ENCODE measurements around the gene LSS.

DNA sequence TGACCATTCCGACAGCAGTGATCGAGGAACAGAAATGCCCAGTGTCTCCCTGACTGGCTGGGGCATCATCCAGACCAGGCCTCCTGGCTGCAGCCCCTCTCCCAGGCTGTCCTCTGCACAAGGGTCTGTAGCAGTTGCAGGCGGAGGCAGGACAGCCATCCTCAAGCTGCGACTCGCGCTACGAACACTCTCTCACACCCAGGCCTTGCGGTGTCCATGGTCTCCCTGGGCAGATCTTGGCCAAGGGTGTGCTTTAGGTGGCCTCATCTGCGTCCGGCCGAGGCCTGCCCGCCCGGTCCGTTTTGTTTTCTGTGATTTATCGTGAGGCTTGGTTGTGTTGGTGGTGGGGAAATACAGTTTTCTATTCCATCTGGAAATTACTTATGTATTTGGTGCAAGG, 88.9 kb downstream of the LSS start:
- no peak for TF ChIP-seq SRF (IDR thresholded peaks at IDR 0.05; ENCODE audit: low read depth, low read length)
- no peak for TF ChIP-seq GTF2F1 (IDR thresholded peaks at IDR 0.05; ENCODE audit: borderline replicate concordance, low read depth, low read length)
- TF ChIP-seq POLR2AphosphoS5 (IDR thresholded peaks at IDR 0.05; ENCODE audit: low read depth, low read length): no peak
- TF ChIP-seq EP300 (IDR thresholded peaks at IDR 0.05; ENCODE audit: borderline replicate concordance in 1 of 2, low read depth in 2 of 2, low read length in 2 of 2): no peak
- no peak for TF ChIP-seq YY1 (IDR thresholded peaks at IDR 0.05; ENCODE audit: low read depth, low read length)
- TF ChIP-seq, protein P1, sequence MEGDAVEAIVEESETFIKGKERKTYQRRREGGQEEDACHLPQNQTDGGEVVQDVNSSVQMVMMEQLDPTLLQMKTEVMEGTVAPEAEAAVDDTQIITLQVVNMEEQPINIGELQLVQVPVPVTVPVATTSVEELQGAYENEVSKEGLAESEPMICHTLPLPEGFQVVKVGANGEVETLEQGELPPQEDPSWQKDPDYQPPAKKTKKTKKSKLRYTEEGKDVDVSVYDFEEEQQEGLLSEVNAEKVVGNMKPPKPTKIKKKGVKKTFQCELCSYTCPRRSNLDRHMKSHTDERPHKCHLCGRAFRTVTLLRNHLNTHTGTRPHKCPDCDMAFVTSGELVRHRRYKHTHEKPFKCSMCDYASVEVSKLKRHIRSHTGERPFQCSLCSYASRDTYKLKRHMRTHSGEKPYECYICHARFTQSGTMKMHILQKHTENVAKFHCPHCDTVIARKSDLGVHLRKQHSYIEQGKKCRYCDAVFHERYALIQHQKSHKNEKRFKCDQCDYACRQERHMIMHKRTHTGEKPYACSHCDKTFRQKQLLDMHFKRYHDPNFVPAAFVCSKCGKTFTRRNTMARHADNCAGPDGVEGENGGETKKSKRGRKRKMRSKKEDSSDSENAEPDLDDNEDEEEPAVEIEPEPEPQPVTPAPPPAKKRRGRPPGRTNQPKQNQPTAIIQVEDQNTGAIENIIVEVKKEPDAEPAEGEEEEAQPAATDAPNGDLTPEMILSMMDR (IDR thresholded peaks at IDR 0.05; ENCODE audit: control extremely low read depth in 1 of 3, insufficient read depth in 1 of 3, low read depth in 1 of 3, low read length in 3 of 3): no peak
- TF ChIP-seq TAF1 (IDR thresholded peaks at IDR 0.05; ENCODE audit: low read depth, low read length): no peak
- no peak for TF ChIP-seq GABPA (IDR thresholded peaks at IDR 0.05; ENCODE audit: borderline replicate concordance, insufficient read depth, low read length)

All from H1 (cell line).